Adrenal gland (tissue), 12 donors: Measurements from ENCODE around the gene RYR1. TPM values are rescaled to one million over a fixed set of nuclear protein-coding genes. Genes with fewer than 3 reads are reported as not detected.
"Not testable (repeated sequence)": the region's sequence is repeated elsewhere in the genome, so short reads cannot be mapped to it uniquely, and the experiment has no call there.

Experiments used
- DNase-seq, 7 donors: peaks; one replicate each; pipeline ENCODE4 v3.0.0-alpha.2; 2019 to 2020
- H3K27ac ChIP-seq, 5 donors: fragments of 200-600 bp; sonication (generic) in 4 of 5; 1 replicate in 3 of 5; 2 replicates in 2 of 5; pipeline versions ENCODE4 v1.5.1 to v1.8.0; 2016 to 2020; ENCODE audit warnings: mild to moderate bottlenecking in 1 of 5
- H3K27me3 ChIP-seq: fragments of 200-600 bp; 2 replicates; pipeline ENCODE4 v1.8.0; 2021
- H3K36me3 ChIP-seq, 2 donors: fragments of 200-600 bp; replicated peaks in 1 of 2; 1 replicate in 1 of 2; 2 replicates in 1 of 2; pipeline versions ENCODE4 v1.5.1 to v1.8.0; 2018 to 2022
- H3K4me1 ChIP-seq, 2 donors: fragments of 200-600 bp; replicated peaks in 1 of 2; 1 replicate in 1 of 2; 2 replicates in 1 of 2; pipeline versions ENCODE4 v1.5.1 to v1.8.0; 2018 to 2021
- H3K4me3 ChIP-seq, 4 donors: fragments of 200-600 bp; sonication (generic) in 3 of 4; one replicate each; pipeline ENCODE4 v1.5.1; 2016 to 2018
- H3K9me3 ChIP-seq, 3 donors: fragments of 200-600 bp; sonication (generic) in 1 of 3; replicated peaks in 1 of 3; 1 replicate in 2 of 3; 2 replicates in 1 of 3; pipeline versions ENCODE4 v1.5.1 to v1.8.0; 2016 to 2021
- POLR2A ChIP-seq, 2 donors: fragments of 450-650 bp; IDR thresholded peaks; one replicate each; pipeline ENCODE4 v1.6.1; 2017; ENCODE audit warnings: antibody characterized with exemption in 2 of 2, mild to moderate bottlenecking in 2 of 2, moderate library complexity in 1 of 2
- WGBS, 4 donors: extraction: QIAGEN DNeasy Blood & Tissue Kit in 2 of 4; methylation state at CpG; one replicate each; pipeline versions ENCODE4 v1.1.5 to v1.1.7; 2013 to 2017; 5-methylcytosine and 5-hydroxymethylcytosine counted together
- intact Hi-C, 2 donors: fragments of 100-400 bp; cut with DNase I; formaldehyde crosslinking; loops; one replicate each; pipeline versions ENCODE4 v1.14.1 to v1.15.0; 2022 to 2023
- polyA plus RNA-seq, 3 donors: library from polyadenylated mRNA; stranded (reverse); fragments of 200-250 nt in 2 of 3; fragments of 350-450 nt in 1 of 3; fragmentation: Illumina TruSeq in 1 of 3; extraction: RNeasy Lipid Tissue Mini Kit (QIAGEN cat#74804) in 1 of 3; gene quantifications; one replicate each; pipeline ENCODE4 v1.2.3, GENCODE V29; 2013 to 2014
- total RNA-seq, 9 donors: library from RNA; depleted of rRNA in 4 of 9; stranded (reverse); fragments of >200 nt in 4 of 9; fragments of 120-200 nt in 1 of 9; fragmentation: NEBNext Ultra II Directional in 1 of 9; extraction: Animal tissue kit (Norgen Biotek cat#: 25700) in 1 of 9; gene quantifications; one replicate each; pipeline versions ENCODE4 v1.1.0 to v1.2.4, GENCODE V29; 2013 to 2023
- TF ChIP-seq, protein P1 (sequence below), 6 experiments: fragments of 450-650 bp in 4 of 6; fragments of 200-600 bp in 2 of 6; sonication (generic) in 1 of 6; IDR thresholded peaks; 1 replicate in 5 of 6; 2 replicates in 1 of 6; pipeline versions ENCODE4 v1.5.1 to v1.8.0; 2016 to 2021; ENCODE audit warnings: antibody characterized with exemption in 6 of 6, mild to moderate bottlenecking in 2 of 6, moderate library complexity in 1 of 6
- donor health status: healthy with polysubstance abuse.
- donor health status: Bipolar disorder and iron deficiency.
- donor health status: DM: yes; HTN: yes; CAD: no.
- donor health status: DM: no; HTN: no; CAD: no.
- donor health status: DM: no; HTN: no; CAD: no.
- donor health status: DM: yes; HTN: yes; CAD: no.

RYR1 gene
- total and polyA plus RNA-seq, 12 donors = 0.90 to 10.0 (median 3.2) TPM

DNA sequence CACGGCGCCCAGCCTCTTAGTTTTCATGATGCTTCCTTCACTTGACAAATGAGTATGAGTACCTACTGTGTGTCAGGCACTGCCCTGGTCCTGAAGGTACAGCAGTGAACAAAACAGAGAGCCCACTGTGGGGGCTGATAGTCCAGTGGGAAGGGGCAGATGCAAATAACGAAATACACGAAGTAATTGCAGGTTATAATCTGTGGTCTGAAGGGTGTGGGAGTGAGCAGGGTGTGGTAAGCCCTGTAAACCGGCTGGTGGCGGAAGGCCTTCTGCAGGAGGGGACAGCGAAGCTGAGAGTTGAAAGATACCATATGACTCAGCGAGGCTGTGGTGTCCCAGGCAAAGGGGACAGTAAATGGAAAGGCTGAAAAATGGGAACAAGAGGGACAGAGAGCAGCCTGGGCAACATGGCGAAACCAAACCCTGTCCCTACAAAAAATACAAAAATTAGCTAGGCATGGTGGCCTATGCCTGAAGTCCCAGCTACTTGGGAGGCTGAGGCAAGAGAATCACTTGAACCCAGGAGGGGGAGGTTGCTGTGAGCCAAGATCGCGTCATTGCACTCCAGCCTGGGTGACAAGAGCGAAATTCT, 123.8 kb downstream of the RYR1 start:
- Histone ChIP-seq H3K27ac (no peak overlapping the region), H3K9me3 (no peaks in the 10 kb centered on the region), H3K4me1 (no peaks in the 10 kb centered on the region), H3K27me3 (no peaks in the 10 kb centered on the region), H3K36me3 (no peaks in the 10 kb centered on the region), H3K4me3 (no peak overlapping the region)
- no peak for DNase-seq
- intact Hi-C loops = no loop called here
- TF ChIP-seq POLR2A (IDR thresholded peaks at IDR 0.05) = no peak
- TF ChIP-seq, protein P1, sequence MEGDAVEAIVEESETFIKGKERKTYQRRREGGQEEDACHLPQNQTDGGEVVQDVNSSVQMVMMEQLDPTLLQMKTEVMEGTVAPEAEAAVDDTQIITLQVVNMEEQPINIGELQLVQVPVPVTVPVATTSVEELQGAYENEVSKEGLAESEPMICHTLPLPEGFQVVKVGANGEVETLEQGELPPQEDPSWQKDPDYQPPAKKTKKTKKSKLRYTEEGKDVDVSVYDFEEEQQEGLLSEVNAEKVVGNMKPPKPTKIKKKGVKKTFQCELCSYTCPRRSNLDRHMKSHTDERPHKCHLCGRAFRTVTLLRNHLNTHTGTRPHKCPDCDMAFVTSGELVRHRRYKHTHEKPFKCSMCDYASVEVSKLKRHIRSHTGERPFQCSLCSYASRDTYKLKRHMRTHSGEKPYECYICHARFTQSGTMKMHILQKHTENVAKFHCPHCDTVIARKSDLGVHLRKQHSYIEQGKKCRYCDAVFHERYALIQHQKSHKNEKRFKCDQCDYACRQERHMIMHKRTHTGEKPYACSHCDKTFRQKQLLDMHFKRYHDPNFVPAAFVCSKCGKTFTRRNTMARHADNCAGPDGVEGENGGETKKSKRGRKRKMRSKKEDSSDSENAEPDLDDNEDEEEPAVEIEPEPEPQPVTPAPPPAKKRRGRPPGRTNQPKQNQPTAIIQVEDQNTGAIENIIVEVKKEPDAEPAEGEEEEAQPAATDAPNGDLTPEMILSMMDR (IDR thresholded peaks at IDR 0.05) = no peak
- WGBS, 4 donors = 66 to 80% (median 73%) methylated on average over 12 of the region's 12 CpGs

DNA sequence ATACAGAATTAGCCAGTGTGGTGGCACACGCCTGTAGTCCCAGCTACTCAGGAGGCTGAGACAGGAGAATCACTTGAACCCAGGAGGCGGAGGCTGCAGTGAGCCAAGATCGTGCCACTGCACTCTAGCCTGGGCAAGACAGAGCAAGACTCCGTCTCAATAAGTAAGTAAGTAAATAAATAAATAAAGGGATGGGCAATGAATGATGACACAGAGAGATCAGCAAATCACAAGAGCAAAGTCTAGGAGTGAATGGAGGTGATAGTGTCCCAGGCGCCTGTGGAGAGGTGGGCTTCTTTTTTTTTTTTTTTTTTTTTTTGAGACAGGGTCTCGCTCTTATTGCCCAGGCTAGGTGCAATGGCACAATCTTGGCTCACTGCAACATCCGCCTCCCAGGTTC, 125.4 kb downstream of the RYR1 start:
- intact Hi-C loops, H3K4me3 ChIP-seq, H3K9me3 ChIP-seq, H3K27me3 ChIP-seq, H3K4me1 ChIP-seq, H3K36me3 ChIP-seq, DNase-seq, H3K27ac ChIP-seq: not testable (repeated sequence)
- 78 to 92% (median 88%) methylated on average over 6 to 7 of the region's 7 CpGs for WGBS, 4 donors

DNA sequence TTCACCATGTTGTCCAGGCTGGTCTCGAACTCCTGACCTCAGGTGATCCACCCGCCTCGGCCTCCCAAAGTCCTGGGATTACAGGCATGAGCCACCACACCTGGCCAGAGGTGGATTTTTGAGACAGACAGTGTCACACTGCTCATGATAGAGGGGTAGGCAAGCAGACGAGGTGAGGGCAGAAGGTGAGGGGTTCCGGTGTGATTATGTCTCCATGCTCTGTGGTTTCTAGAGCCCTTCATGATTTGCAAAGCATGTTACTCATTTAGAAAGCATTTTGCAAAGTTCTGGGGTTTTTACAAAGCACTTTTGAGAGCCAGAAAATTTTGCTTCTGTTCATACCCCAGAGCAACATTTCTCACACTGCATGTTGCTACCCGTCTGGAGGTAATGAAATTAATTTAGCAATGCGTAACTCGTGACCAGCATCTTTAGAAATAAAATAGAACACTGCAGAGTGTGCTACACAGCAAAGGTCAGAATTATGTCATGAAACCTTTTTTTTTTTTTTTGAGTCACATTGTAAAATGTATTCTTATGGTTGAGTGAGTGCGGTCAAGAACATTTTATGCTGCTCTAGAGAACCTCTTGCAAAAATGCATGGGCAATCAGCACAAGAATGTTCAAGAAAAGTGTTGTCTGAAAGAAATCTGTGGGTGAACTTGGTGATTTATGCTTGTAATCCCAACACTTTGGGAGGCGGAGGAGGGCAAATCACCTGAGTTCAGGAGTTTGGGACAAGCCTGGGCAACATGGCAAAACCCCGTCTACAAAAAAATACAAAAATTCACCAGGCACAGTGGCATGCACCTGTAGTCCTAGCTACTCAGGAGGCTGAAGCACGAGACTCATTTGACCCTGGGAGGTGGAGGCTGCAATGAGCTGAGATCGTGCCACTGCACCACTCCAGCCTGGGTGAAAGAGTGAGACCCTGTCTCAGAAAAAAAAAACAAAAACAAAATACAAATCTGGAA, 126.2 kb downstream of the RYR1 start:
- Histone ChIP-seq H3K4me1 (no peaks in the 10 kb centered on the region), H3K27me3 (peaks cover 3% of the 10 kb centered on the region), H3K36me3 (no peaks in the 10 kb centered on the region), H3K4me3 (no peak overlapping the region), H3K9me3 (no peaks in the 10 kb centered on the region), H3K27ac (peak overlapping the region in 1 of 5 donors; percentile 5)
- DNase-seq = no peak
- intact Hi-C loops = no loop called here
- TF ChIP-seq POLR2A (IDR thresholded peaks at IDR 0.05) = no peak
- TF ChIP-seq, protein P1 (IDR thresholded peaks at IDR 0.05) = no peak
- 66 to 78% (median 70%) methylated on average over 8 to 13 of the region's 13 CpGs for WGBS, 4 donors

DNA sequence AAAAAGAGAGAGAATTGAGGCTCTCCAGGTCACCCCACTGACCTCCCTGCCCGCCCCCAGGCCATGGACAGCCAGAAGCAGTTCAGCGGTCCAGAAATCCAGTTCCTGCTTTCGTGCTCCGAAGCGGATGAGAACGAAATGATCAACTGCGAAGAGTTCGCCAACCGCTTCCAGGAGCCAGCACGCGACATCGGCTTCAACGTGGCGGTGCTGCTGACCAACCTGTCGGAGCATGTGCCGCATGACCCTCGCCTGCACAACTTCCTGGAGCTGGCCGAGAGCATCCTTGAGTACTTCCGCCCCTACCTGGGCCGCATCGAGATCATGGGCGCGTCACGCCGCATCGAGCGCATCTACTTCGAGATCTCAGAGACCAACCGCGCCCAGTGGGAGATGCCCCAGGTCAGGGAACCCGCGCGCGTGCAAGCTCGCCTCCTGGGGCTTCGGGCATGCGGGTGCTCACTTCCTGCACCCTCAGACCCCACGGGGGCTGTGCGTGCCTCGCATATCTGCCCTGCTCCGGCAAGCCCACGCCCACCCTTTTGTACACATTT, 127.6 kb downstream of the RYR1 start:
- Histone ChIP-seq H3K4me3 (no peak overlapping the region), H3K36me3 (no peaks in the 10 kb centered on the region), H3K27ac (no peak overlapping the region), H3K9me3 (no peaks in the 10 kb centered on the region), H3K27me3 (peaks cover 8% of the 10 kb centered on the region), H3K4me1 (no peaks in the 10 kb centered on the region)
- DNase-seq = no peak
- intact Hi-C loops = no loop called here
- TF ChIP-seq POLR2A (IDR thresholded peaks at IDR 0.05) = no peak
- TF ChIP-seq, protein P1 (IDR thresholded peaks at IDR 0.05) = no peak
- 91 to 95% (median 93%) methylated on average over 42 of the region's 42 CpGs for WGBS, 4 donors
